ENCODE data around the gene EXPH5. TPM values are rescaled to one million over a fixed set of nuclear protein-coding genes. Genes with fewer than 3 reads are reported as not detected.

The EXPH5 gene
- total RNA-seq, 1 experiment from 2014 or later = 18.3 TPM

DNA sequence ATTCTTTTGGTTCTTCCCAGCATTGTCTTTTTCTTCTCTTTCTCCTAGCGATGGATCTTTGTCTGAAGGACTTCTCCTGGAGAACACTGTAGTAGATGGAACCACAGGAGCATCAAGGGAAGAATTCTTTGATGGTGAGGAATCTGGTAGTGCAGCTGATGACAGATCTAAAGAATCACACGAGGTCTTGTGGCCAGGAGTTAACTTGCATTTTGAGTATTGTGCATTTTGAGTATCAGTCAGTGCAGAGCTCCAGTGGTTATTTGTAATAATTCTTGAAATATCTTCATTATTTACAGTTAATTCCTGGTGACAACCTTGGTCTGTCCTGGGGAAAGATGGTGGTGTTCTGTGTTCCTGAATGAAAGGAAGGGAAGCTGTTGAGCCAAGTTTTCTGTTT lies 80.9 kb downstream of the EXPH5 start:
- no TSS peak for BruUV-seq (replicated peaks)
- Histone ChIP-seq H3K9me3 (ENCODE audit: control insufficient read depth in 1 of 2, insufficient read depth in 1 of 2, low read depth in 1 of 2, low read length in 2 of 2) (no peaks in the 10 kb centered on the region), H2AFZ (ENCODE audit: low read depth, low read length, poor library complexity, severe bottlenecking) (no peak overlapping the region), H3K79me2 (ENCODE audit: insufficient read depth, low read length) (no peaks in the 10 kb centered on the region), H3K4me3 (replicated peaks in 1 of 2; ENCODE audit: low read depth in 1 of 2, low read length in 2 of 2) (no peak overlapping the region), H3K27me3 (ENCODE audit: insufficient read depth, low read length) (no peaks in the 10 kb centered on the region), H3K4me1 (ENCODE audit: control insufficient read depth in 1 of 2, insufficient read depth in 2 of 2, low read length in 2 of 2) (no peaks in the 10 kb centered on the region), H3K27ac (ENCODE audit: low read depth, low read length) (no peak overlapping the region), H3K9me2 (ENCODE audit: insufficient read depth) (no peaks in the 10 kb centered on the region), H3K4me2 (ENCODE audit: low read length) (no peak overlapping the region), H4K20me1 (ENCODE audit: insufficient read depth) (no peaks in the 10 kb centered on the region), H3K36me3 (ENCODE audit: control insufficient read depth in 1 of 2, insufficient read depth in 2 of 2, low read length in 2 of 2) (peaks cover 0 to 17% of the 10 kb centered on the region in 2 experiments; a peak in 1 of 4 replicates), H3K9ac (ENCODE audit: low read length) (no peak overlapping the region)
- no peak for DNase-seq (ENCODE audit: low read depth, low spot score)
- CTCF ChIA-PET = no interaction called here
- TF ChIP-seq SRF (IDR thresholded peaks at IDR 0.05; ENCODE audit: low read depth) (no peak), CEBPB (IDR thresholded peaks at IDR 0.05; ENCODE audit: low read depth) (no peak), FOSL1 (IDR thresholded peaks at IDR 0.05; ENCODE audit: low read depth) (no peak), EZH2 (IDR thresholded peaks at IDR 0.05) (no peak), YY1 (IDR thresholded peaks at IDR 0.05; ENCODE audit: extremely low read depth, insufficient replicate concordance, low read depth, low read length) (no peak), EGR1 (IDR thresholded peaks at IDR 0.05; ENCODE audit: low read depth) (no peak), EZH2phosphoT487 (IDR thresholded peaks at IDR 0.05; ENCODE audit: borderline replicate concordance) (no peak), SP1 (IDR thresholded peaks at IDR 0.05; ENCODE audit: low read depth) (no peak), JUND (IDR thresholded peaks at IDR 0.05) (no peak), RAD21 (IDR thresholded peaks at IDR 0.05; ENCODE audit: low read depth) (no peak), POLR2A (IDR thresholded peaks at IDR 0.05; ENCODE audit: borderline replicate concordance, extremely low read depth, insufficient read depth, insufficient read length) (no peak), POLR2AphosphoS5 (IDR thresholded peaks at IDR 0.05; ENCODE audit: low read depth, low read length) (no peak), TCF7L2 (IDR thresholded peaks at IDR 0.05; ENCODE audit: borderline replicate concordance, extremely low read depth, insufficient read depth, insufficient read length) (no peak)
- TF ChIP-seq, protein P1, sequence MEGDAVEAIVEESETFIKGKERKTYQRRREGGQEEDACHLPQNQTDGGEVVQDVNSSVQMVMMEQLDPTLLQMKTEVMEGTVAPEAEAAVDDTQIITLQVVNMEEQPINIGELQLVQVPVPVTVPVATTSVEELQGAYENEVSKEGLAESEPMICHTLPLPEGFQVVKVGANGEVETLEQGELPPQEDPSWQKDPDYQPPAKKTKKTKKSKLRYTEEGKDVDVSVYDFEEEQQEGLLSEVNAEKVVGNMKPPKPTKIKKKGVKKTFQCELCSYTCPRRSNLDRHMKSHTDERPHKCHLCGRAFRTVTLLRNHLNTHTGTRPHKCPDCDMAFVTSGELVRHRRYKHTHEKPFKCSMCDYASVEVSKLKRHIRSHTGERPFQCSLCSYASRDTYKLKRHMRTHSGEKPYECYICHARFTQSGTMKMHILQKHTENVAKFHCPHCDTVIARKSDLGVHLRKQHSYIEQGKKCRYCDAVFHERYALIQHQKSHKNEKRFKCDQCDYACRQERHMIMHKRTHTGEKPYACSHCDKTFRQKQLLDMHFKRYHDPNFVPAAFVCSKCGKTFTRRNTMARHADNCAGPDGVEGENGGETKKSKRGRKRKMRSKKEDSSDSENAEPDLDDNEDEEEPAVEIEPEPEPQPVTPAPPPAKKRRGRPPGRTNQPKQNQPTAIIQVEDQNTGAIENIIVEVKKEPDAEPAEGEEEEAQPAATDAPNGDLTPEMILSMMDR (IDR thresholded peaks at IDR 0.05 in 2 of 3, conservative IDR thresholded peaks at IDR 0.05 in 1 of 3; ENCODE audit: borderline replicate concordance in 1 of 3, insufficient read depth in 1 of 3, low read depth in 2 of 3, low read length in 2 of 3) = no peak
- TF ChIP-seq, protein P2, sequence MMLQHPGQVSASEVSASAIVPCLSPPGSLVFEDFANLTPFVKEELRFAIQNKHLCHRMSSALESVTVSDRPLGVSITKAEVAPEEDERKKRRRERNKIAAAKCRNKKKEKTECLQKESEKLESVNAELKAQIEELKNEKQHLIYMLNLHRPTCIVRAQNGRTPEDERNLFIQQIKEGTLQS (IDR thresholded peaks at IDR 0.05) = no peak
- TF ChIP-seq, protein P3, sequence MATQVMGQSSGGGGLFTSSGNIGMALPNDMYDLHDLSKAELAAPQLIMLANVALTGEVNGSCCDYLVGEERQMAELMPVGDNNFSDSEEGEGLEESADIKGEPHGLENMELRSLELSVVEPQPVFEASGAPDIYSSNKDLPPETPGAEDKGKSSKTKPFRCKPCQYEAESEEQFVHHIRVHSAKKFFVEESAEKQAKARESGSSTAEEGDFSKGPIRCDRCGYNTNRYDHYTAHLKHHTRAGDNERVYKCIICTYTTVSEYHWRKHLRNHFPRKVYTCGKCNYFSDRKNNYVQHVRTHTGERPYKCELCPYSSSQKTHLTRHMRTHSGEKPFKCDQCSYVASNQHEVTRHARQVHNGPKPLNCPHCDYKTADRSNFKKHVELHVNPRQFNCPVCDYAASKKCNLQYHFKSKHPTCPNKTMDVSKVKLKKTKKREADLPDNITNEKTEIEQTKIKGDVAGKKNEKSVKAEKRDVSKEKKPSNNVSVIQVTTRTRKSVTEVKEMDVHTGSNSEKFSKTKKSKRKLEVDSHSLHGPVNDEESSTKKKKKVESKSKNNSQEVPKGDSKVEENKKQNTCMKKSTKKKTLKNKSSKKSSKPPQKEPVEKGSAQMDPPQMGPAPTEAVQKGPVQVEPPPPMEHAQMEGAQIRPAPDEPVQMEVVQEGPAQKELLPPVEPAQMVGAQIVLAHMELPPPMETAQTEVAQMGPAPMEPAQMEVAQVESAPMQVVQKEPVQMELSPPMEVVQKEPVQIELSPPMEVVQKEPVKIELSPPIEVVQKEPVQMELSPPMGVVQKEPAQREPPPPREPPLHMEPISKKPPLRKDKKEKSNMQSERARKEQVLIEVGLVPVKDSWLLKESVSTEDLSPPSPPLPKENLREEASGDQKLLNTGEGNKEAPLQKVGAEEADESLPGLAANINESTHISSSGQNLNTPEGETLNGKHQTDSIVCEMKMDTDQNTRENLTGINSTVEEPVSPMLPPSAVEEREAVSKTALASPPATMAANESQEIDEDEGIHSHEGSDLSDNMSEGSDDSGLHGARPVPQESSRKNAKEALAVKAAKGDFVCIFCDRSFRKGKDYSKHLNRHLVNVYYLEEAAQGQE (IDR thresholded peaks at IDR 0.05; ENCODE audit: low read depth) = no peak
- no peak for ATAC-seq
- RAD21 ChIA-PET (ENCODE audit: low non-redundant PET in 1 of 2, low total read pairs in 2 of 2, uncharacterized antibody in 2 of 2, unreplicated experiment in 2 of 2) = no interaction called here
- intact Hi-C loops (cut with micrococcal nuclease) = no loop called here
- POLR2A ChIA-PET = no interaction called here

All from HCT116 (cell line).